ENCODE measurements around the gene MAEA. TPM values are rescaled to one million over a fixed set of nuclear protein-coding genes. Genes with fewer than 3 reads are reported as not detected.

The MAEA gene
- total and polyA plus RNA-seq, 9 of the 15 experiments (the other 6 are each of a cell fraction or from before 2014, with no cell fraction given): 2.1 to 86.5 (median 45.0) TPM

GRCh38 chr4:1249148-1249730 is 40.5 kb upstream of the MAEA start (continued):
- TF ChIP-seq YY1 (IDR thresholded peaks at IDR 0.05; ENCODE audit: borderline replicate concordance in 1 of 3, control insufficient read depth in 1 of 3, extremely low read depth in 1 of 3, insufficient read depth in 3 of 3, insufficient read length in 1 of 3, insufficient replicate concordance in 2 of 3, low read depth in 1 of 3, low read length in 2 of 3) (peak; percentile 26 to 82 (median 73)), CBX5 (IDR thresholded peaks at IDR 0.05; ENCODE audit: borderline replicate concordance, low read depth) (no peak), MCM3 (IDR thresholded peaks at IDR 0.05) (no peak), PTTG1 (tag; IDR thresholded peaks at IDR 0.05; ENCODE audit: low read depth) (no peak), ZNF174 (CRISPR knock-in tag; IDR thresholded peaks at IDR 0.05) (no peak), SAP30 (IDR thresholded peaks at IDR 0.05; ENCODE audit: borderline replicate concordance, insufficient read depth, low read depth, low read length, poor library complexity, severe bottlenecking) (no peak), TAF15 (IDR thresholded peaks at IDR 0.05; ENCODE audit: low read depth, low read length) (no peak), ZNF57 (CRISPR knock-in tag; IDR thresholded peaks at IDR 0.05) (no peak), CCNT2 (IDR thresholded peaks at IDR 0.05; ENCODE audit: borderline replicate concordance, extremely low read depth, insufficient read length, low read depth, low read length) (peak; percentile 84), ZNF253 (CRISPR knock-in tag; conservative IDR thresholded peaks at IDR 0.05) (no peak), ZNF507 (tag; conservative IDR thresholded peaks at IDR 0.05) (no peak), PHF8 (IDR thresholded peaks at IDR 0.05; ENCODE audit: borderline replicate concordance, low read length) (peak; percentile 79; the same call in 1 of the 2 replicates), SIN3B (IDR thresholded peaks at IDR 0.05; ENCODE audit: low read depth) (peak; percentile 49; the same call in 1 of the 2 replicates), HNRNPLL (IDR thresholded peaks at IDR 0.05; ENCODE audit: low read depth, low read length, poor library complexity, severe bottlenecking) (peak; percentile 98), ZNF830 (CRISPR knock-in tag; IDR thresholded peaks at IDR 0.05) (no peak), ZNF589 (CRISPR knock-in tag; IDR thresholded peaks at IDR 0.05; ENCODE audit: low read depth) (no peak), MBD2 (IDR thresholded peaks at IDR 0.05; ENCODE audit: borderline replicate concordance, low read depth) (peak; percentile 28; the same call in 1 of the 2 replicates), DLX4 (CRISPR knock-in tag; IDR thresholded peaks at IDR 0.05) (no peak), IFI16 (CRISPR knock-in tag; IDR thresholded peaks at IDR 0.05) (no peak), UBTF (IDR thresholded peaks at IDR 0.05; ENCODE audit: borderline replicate concordance in 1 of 2, low read depth in 2 of 2, low read length in 2 of 2) (0 out of 4 replicates have a peak, but pooled peaks have one; percentile 18 to 37)
- TF ChIP-seq, protein P1, sequence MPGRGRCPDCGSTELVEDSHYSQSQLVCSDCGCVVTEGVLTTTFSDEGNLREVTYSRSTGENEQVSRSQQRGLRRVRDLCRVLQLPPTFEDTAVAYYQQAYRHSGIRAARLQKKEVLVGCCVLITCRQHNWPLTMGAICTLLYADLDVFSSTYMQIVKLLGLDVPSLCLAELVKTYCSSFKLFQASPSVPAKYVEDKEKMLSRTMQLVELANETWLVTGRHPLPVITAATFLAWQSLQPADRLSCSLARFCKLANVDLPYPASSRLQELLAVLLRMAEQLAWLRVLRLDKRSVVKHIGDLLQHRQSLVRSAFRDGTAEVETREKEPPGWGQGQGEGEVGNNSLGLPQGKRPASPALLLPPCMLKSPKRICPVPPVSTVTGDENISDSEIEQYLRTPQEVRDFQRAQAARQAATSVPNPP (IDR thresholded peaks at IDR 0.05; ENCODE audit: borderline replicate concordance, insufficient read depth, insufficient read length): no peak
- TF ChIP-seq, protein P2, sequence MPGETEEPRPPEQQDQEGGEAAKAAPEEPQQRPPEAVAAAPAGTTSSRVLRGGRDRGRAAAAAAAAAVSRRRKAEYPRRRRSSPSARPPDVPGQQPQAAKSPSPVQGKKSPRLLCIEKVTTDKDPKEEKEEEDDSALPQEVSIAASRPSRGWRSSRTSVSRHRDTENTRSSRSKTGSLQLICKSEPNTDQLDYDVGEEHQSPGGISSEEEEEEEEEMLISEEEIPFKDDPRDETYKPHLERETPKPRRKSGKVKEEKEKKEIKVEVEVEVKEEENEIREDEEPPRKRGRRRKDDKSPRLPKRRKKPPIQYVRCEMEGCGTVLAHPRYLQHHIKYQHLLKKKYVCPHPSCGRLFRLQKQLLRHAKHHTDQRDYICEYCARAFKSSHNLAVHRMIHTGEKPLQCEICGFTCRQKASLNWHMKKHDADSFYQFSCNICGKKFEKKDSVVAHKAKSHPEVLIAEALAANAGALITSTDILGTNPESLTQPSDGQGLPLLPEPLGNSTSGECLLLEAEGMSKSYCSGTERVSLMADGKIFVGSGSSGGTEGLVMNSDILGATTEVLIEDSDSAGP (CRISPR knock-in tag; IDR thresholded peaks at IDR 0.05): no peak
